DLD1 (cell line): ENCODE measurements around the gene RAD18.

Experiments used
- in situ Hi-C: cut with HindIII; loops from 2 replicates; pipeline ENCODE4 v1.10.0; 2017; ENCODE audit warnings: low sequenced_read_pairs

The RAD18 gene

DNA sequence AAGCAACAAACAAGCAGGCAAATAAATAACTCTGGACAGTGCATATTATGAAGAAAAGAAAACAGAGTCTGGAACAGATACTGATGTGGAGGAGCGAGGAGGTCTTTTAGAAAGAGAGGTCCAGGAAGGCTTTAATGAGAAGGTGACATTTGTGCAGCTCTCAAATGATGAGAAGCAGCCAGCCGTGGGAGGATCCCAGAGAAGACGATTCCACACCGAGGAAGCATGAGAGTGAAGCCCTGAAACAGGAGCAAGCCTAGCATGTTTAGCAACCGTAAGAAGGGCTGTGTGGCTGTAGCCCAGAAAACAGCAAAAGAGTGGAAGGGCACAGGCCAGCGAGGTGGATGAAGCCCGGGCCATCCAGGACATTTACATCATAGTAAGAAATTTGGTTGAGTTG lies 93.1 kb downstream of the RAD18 start:
- in situ Hi-C loops: no loop called here

DNA sequence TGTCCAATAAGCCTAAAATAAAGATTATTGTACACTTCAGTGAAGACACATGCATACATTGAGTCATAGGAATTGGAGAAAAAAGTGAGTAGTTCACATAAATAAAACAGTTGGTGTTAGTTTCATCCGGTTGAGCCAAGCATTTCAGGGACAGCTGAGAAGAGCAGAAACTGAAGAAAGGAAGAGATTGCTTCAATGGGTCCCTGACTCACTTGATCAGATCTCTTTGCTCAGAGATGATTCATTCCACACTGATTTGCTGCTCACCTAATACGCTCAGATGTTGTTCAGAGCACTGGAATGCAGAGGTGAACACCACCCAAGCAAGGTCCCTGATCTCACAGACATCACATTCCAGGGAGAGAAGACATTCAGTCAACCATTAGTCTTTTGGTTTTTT lies 93.7 kb downstream of the RAD18 start:
- in situ Hi-C loops: no loop called here

DNA sequence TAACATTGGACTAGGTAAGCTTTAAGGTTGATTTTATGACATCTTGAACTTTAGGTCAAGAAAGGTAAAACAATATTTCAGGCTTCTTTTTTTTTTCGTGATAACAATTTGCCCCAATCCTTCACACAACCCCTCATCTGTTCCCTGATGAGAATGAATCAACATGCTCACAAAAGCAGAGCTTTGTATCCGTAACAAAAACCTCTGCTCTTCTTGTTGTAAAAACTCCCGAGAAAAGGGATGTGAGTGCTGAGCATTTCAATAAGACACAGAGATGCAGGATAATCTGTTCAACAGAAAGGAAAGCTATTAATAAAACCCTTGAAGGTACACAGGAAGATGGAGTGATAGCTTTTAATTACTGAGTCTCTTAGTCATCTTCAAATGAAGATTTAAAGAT lies 94.3 kb downstream of the RAD18 start:
- in situ Hi-C loops: no loop called here

DNA sequence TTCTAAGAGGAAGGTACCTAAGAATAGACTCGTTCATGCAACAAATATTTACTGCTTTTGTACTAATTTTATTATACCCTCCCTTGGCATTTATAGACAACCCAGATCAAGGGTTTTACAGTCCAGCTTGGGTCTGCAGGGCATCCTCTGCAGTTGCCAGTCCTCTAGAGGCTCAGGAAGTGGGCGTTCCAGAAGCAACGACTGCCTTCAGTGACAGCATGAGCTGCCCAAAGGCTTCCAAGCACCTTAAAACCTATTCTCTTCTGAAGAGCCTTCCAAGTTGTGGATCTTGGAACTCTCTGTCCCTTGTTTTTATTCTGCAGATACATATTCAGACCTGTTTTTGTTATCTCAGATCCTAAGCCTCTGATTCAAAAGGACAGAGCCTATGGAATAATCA lies 95.6 kb downstream of the RAD18 start:
- in situ Hi-C loops: no loop called here

DNA sequence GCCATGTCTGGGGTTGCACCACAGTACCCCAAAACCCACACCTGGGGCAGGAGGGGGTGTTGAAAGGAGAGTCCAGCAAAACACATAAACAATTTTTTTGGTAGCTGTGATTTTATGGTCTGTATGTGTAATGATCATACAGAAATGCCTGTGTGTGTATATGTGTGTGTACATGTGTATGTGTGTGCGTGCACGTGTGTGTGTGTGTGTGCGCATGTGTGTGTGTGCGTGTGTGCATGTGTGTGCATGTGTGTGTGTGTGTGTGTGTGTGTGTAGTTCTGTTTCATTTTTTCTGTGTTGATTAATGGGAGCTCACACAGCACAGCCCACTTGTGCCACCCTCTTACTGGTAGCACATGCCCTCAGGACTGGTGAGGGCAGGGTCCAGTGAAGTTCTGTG lies 97.6 kb downstream of the RAD18 start:
- in situ Hi-C loops: no loop called here

DNA sequence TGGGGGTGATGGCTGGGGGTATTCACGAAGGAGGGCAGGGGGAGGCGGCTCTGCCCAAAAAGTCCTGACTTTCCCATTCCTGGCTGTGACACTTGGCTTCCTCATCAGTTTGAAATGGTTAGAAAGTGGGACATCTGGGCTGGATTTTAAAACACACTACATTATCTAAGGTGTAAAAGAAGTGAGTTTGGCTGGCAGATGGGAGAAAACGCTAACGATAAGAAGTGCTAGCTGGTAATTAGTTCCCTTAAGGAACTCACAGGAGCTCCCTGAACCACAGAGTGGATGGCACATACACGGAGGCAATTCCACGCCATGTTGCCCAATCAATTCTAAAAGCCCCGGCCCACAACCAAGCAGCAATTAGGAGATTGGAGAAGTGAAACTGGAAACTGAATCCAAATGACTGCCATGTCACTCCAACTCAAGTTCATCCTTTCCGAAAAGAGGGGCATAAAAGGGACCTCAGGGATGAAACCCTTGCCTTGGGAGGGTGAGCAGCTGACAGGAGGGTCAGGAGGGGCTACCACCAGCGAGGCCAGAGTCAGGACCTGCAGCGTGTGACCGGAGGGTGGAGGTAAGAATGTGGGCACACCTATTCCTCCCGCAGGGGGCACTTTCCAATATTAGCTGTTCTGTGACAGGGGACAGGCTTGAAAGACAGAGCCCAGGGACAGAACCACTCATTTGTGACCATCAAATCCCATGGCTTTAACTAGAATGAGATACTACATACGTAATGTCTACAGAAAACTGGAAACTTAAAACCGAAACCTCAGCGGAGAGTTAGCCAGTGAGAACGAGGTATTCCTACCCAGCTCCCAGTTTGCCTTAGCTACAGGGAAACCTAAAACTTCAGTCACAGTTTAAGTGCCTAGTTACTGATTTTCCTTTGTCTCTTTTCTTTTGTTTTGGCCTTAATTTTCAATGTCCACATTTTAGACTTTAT lies 98.6 kb downstream of the RAD18 start:
- in situ Hi-C loops: no loop called here

DNA sequence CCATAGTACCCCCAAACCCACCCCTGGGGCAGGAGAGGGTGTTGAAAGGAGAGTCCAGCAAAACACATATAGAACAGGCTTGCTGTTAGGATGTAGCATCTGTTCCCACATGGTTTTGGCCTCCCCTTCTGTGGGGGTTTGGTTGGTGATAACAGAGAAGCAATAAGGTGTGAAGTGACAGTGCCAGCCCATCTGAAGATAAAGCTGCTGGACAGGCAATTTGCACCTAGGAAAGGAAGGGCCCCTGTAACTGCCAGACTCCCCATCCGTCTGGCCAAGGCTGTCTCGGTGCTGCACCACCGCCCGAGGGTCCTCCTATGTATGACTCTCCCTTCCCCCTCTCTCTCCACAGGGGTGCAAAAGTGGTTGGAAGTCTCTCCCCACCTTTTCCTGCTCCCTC lies 99.4 kb downstream of the RAD18 start:
- in situ Hi-C loops: no loop called here

DNA sequence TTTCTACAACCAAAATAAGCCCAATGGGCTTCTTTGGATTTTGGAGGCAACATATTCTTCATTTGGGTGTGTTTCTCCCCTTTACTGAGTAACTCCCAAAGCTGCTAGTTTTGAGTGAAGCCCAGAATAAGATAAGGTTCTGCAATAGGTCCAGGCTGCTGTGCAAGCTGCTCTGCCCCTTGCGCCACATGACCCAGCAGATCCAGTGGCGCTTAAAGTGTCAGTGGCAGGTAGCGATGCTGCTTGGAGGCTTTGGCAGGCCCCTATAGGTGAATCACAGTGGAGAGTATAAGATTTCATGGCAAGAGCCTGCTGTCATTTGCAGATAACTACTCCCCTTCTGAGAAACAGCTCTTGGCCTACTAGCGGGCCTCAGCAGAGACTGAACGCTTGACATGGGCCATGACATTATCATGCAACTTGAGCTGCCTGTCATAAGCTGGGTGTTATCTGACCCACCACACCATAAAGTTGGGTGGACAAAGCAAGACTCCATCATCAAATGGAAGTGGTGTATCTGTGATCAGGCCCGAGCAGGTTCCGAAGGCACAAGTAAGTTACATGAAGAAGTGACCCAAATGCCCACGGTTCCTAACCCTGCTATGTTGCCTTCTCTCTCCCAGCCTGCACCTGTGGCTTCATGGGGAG lies 105.4 kb downstream of the RAD18 start:
- in situ Hi-C loops: no loop called here

DNA sequence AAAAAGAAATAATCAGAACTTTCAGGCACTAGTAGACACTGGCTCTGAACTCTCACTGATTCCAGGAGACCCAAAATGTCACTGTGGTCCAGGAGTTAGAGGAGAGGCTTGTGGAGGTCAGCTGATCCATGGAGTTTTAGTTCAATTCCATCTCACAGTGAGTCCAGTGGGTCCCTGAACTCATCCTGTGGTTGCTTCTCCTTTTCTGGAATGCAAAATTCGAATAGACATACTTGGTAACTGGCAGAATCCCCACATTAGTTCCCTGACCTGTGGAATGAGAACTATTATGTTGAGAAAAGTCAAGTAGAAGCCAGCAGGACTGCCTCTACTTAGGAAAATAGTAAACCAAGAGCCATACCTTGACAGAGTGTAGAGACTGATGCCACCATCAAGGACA lies 106.6 kb downstream of the RAD18 start:
- in situ Hi-C loops: no loop called here

DNA sequence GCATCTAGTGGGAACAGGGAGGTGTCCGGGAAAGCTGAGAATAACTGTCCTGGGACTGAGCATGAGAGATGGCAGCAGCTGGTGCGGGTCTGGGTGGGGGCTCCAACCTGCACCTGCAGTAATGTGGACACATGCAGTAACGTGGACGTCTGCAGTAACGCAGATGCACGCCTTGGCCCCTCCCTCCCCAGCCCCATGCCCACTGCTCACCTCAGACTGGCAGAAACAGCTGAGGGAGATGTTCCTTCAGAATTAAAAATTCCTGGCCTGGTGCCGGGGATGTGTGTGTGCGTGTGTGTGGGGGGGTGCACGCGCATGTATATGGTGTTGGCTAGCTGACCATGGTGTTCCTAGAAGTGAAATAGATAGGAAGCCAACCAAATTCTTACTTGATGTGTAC lies 107.2 kb downstream of the RAD18 start:
- in situ Hi-C loops: no loop called here

DNA sequence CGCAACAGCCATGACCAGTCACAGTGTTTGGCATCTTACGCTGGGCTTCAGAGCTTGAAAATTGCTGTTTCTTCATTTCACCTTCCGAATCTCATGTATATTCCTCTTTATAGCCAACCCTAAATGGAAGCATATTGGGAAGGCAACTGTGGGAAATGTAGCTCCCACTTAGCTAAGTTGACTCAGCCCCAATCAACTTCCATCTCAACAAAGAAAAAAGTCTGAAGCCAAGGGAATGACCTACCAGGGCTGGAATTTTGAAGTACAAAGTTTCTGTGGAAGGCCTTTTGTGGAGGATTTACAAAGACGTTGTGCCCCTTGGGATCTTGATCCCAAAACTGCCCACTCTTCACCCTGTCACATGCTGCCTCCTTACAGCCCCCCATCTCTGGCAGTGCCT lies 108.6 kb downstream of the RAD18 start:
- in situ Hi-C loops: no loop called here

DNA sequence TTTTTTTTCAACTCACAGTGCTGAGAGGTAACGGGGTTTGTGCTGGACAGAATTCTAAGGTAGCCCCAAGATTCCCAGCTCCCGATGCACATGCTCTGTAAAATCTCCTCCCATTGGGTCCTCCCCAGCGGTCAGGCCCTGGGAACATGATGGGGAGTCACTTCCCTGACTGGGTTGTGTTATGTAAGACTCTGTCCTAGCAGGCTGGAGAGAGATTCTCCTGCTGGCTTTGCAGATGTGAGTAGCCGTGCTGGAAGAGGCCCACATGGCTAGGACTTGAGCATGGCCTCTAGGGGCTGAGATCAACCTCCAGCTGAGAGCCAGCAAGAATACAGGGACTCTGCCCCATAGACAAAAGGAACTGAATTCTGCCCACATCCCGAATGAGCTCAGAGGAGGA lies 110.2 kb downstream of the RAD18 start:
- in situ Hi-C loops: no loop called here

DNA sequence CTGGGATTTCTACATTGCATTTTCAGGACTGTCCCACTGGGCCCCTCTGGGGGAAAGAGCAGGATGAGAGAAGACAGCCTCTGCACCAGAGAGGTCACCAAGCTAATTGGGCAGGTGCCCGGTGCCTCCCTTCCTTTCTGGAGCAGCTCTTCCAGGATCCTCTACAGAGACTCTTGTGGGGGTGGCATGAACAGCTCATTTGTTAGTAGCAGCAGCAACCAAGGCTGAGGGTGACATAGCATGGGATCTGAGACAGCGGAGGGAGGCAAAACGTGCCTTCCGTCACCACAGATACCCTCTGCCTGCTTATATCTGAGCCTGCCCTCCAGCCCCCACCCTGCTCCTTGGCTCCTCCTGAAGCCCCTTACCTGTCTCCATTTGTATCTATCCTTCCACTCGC lies 110.8 kb downstream of the RAD18 start:
- in situ Hi-C loops: no loop called here

DNA sequence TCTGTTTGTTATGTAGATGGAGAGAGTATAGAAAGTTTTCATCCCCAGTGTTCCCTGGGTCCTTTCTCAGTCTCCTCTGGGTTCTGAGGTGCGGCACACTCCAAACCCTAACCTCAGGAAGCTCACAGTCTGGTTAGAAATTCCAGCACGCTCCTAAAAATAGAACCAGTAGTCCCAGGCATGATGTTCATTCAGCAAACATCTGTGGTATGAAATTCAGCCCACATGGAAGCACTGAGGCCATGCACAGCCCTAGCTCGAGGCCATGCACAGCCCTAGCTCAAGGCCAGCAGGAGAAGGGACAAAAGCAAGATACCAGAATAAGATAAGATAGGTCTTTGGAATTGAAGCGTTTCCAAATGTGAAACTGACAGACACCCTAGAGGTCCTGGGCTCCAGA lies 111.6 kb downstream of the RAD18 start:
- in situ Hi-C loops: no loop called here

DNA sequence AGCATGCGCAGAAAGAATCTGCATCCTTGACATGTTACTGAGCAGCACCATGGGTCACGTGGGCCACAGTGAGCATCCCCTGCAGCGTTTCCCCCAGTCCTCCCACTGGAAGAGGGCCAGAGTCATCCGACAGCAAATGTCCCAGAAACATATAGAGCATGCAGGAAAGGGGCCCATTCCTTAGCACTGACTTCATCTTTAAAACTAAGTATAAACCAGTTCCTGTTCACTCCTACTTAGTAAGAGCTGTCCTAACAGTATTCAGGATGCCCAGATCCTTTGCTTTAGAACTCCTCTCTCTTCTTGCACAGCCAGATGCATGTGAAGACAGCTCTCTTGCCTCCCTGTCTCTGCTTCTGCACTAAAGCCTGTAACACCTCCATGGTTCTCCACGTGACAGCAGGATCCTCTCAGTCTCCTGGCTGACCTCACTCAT lies 114.6 kb downstream of the RAD18 start:
- in situ Hi-C loops: no loop called here

DNA sequence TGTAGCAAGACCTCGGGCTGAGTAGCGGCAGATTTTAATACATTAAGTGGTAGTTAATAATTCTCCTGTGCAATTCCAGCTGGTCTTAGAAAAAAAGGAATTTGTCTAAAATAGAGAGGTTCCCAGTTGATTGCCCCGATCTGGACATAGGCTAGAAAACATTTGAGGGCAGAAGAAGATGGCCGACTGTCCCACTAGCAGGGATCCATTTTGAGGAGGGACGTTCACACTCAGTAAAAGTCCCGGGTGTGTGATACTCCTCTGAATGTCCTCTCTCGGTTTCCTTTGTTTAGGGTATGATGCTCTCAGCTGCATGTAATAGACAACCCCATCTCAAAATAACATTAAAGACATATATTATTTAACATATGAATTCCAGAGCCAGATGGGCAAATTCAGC lies 116.0 kb downstream of the RAD18 start:
- in situ Hi-C loops: no loop called here

DNA sequence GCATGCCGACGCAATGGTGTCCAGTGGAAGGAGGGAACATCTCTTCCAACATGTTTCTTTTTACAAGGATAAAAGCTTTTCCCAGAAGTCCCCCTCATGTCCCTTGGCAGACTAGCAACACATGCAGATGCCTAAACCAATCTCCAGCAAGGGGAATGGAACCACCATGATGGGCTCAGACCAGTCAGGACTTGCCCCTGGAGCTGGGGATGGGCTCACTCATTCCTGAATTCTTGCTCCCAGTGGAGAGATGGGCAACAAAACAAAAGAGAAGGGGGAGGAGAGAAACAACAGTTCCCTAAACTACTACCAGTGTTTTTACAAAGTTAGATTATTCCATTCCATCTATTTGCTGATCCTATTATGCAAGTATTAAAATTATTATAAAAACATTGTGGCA lies 117.1 kb downstream of the RAD18 start:
- in situ Hi-C loops: no loop called here

DNA sequence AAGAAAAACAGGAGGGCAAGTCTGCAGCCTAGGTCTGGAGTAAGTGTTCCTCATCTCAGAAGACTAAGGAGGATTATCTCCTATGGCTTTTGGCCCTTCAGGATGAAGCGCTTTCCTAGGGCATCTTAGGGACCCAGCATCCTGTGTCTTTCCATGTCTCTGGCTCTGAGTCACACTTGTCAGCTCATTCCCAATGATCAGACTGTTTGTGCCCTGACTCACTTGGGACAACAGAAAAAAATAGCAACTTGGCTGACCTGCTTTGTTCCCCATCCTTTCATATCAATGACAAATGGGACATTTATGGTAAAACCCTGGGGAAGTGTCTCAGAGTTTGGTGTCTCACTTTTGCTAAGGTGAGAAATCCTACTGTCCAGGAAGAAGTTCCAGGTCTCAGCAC lies 117.6 kb downstream of the RAD18 start:
- in situ Hi-C loops: no loop called here

DNA sequence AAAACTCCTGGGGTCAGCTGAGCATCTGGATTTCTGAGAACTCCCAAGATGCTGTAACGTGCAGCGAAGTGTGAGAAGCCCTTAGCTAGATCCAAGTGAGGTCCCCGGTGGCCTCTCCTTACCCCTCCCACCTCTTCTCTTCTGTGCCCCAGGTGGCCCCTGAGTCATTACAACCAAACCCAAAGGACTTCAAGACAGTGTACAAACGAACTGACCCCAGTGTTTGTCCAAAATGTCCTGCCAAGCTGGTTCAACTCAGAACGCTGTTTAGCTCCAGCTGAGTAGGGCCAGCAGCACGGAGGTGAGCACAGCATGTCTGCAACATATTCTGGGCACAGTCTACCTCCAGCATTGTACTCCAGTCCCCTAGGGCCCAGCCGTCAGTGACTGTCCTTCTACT lies 119.9 kb downstream of the RAD18 start:
- in situ Hi-C loops: no loop called here

DNA sequence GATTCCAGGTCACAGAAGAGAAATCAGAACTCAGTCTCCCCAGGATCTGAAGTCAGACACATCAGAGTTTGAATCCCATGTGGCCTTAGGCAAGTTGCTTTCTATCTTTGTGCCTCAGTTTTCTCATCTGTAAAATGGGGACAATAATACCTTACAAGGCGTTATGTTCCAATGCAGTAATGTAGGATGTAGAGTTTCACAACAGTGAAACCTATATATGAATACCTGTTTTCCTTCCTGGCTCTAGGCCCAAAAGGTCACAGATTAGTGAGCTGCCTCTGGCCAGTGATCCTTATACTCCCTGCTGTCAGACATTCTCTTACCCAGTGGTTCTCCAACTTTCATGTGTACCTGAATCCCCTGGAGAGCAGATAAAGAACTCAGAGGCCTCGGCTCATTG lies 121.0 kb downstream of the RAD18 start:
- in situ Hi-C loops: no loop called here

DNA sequence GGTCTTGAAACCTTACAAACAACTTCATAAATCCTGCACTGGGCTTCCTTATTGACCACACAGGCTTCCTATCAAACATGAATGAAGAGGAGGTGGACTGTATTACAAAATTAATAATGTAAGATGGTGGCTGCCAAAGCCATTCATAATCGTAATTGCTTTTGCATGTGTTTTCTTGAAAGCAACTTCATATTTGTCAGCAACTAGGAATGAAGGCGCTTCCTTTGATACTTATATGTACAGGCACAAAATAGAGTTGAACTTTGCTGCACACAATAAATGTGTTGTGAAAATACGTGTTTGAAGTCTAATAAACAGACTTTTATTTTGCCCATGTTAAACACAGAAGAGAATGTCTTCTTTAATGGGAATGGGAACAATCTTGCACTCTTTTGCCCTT lies 121.8 kb downstream of the RAD18 start:
- in situ Hi-C loops: no loop called here

DNA sequence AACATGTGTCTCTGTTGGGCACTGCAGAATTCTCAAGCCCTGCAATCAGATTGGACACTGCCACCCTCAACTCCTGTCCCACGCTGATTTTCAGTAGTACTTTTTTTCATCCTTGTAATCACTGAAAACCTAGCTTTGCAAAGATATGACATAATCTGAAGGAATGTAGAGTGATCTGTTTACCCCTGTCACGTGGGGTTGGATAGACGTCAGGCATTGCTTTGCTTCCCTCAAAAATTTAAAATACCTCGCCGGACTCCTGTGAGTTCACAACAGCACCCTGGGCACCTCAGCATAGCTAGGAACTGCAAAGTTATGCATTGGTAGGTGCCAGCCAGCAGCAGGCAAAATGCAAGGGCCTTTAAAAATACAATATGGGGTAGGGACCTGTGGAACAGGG lies 122.7 kb downstream of the RAD18 start:
- in situ Hi-C loops: no loop called here
